GM12878 (cell line): ENCODE results near the gene OR51F2.

Source experiments
- BRCA1 ChIP-seq: IDR thresholded peaks from 2 replicates; pipeline ENCODE4 v1.6.1; 2011; ENCODE audit warnings: low read depth, low read length, improper control_type of control experiment
- CEBPB ChIP-seq, 2 experiments: fragments of 150-350 bp in 1 of 2; IDR thresholded peaks; 2 replicates each; pipeline ENCODE4 v1.6.1; 2012 to 2014; ENCODE audit warnings: low read depth in 2 of 2, low read length in 2 of 2, borderline replicate concordance in 1 of 2, inconsistent platforms in 1 of 2
- CHD1 ChIP-seq: IDR thresholded peaks from 2 replicates; pipeline ENCODE4 v1.6.1; 2012; ENCODE audit warnings: low read depth, low read length, improper control_type of control experiment
- EZH2 ChIP-seq: IDR thresholded peaks from 2 replicates; pipeline ENCODE4 v1.6.1; 2012; ENCODE audit warnings: low read depth, mild to moderate bottlenecking, control low read depth, inconsistent platforms, low read length, borderline replicate concordance; ENCODE audit not compliant: control insufficient read depth
- POLR2A ChIP-seq: IDR thresholded peaks from 2 replicates; pipeline ENCODE4 v1.6.1; 2011; ENCODE audit warnings: low read depth, mild to moderate bottlenecking, low read length
- POU2F2 ChIP-seq: IDR thresholded peaks from 3 replicates; pipeline ENCODE4 v1.6.1; 2011; ENCODE audit warnings: low read depth, mild to moderate bottlenecking, low read length, borderline replicate concordance
- RFX5 ChIP-seq: IDR thresholded peaks from 2 replicates; pipeline ENCODE4 v1.6.1; 2011; ENCODE audit warnings: low read depth, low read length, improper control_type of control experiment
- SMAD1 ChIP-seq: fragments of 450-650 bp; IDR thresholded peaks from 2 replicates; pipeline ENCODE4 v1.6.1; 2018; ENCODE audit warnings: mild to moderate bottlenecking, low read depth; ENCODE audit not compliant: partially characterized antibody
- STAT1 ChIP-seq: fragments of 450-650 bp; conservative IDR thresholded peaks from 2 replicates; pipeline ENCODE4 v1.6.1; 2014; ENCODE audit warnings: antibody characterized with exemption, mild to moderate bottlenecking
- ZBTB33 ChIP-seq: fragments of 450-650 bp; IDR thresholded peaks from 2 replicates; pipeline ENCODE4 v1.6.1; 2017; ENCODE audit warnings: mild to moderate bottlenecking

DNA sequence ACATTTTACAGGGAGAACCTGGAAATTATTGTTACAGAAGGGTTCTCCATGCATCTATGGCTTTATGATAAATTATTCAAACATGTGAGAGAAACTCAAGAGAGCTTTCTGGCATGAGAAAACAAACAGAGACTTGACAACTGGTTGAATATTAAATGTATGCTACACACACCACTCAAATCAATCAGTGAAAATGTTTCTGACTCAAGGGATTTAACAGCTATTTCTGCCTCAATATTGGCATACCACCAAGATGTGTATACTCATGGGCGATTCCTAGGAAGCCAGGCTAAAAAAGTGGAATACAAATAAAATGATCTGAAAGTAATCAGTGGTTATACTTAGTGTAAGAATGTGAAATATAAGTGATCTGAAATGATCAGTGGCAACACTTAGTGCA lies 44.7 kb downstream of the OR51F2 start:
- TF ChIP-seq CEBPB (IDR thresholded peaks at IDR 0.05; ENCODE audit: borderline replicate concordance in 1 of 2, low read depth in 2 of 2, low read length in 2 of 2) (no peak), BRCA1 (no peak), EZH2 (no peak), POLR2A (no peak), SMAD1 (no peak), CHD1 (no peak), ZBTB33 (no peak), RFX5 (no peak), POU2F2 (no peak), STAT1 (no peak)
